HEK293 (cell line): ENCODE results near the gene C1orf141.
"Not testable (repeated sequence)": the region's sequence is repeated elsewhere in the genome, so short reads cannot be mapped to it uniquely, and the experiment has no call there.

Experiments
- CTCF ChIA-PET: fragments of 350-600 bp; formaldehyde crosslinking; extraction: SDS; loops from one replicate; lab custom pipeline; 2021; ENCODE audit warnings: antibody characterized with exemption; lab: Yijun Ruan, JAX
- POLR2A ChIA-PET: fragments of 300-600 bp; formaldehyde crosslinking; extraction: SDS; loops from one replicate; lab custom pipeline; 2020; ENCODE audit warnings: antibody characterized with exemption, inconsistent platforms; lab: Yijun Ruan, JAX
- H3K27ac ChIP-seq: fragments of 200-500 bp; sonication (Bioruptor generic); 2 replicates; pipeline ENCODE4 v1.5.1; 2014; ENCODE audit warnings: low read depth, low read length, control low read depth, inconsistent platforms; ENCODE audit errors: extremely low read depth
- H3K36me3 ChIP-seq, 2 experiments: fragments of 200-500 bp in 1 of 2; sonication (Bioruptor generic) in 1 of 2; 1 replicate in 1 of 2; 2 replicates in 1 of 2; pipeline ENCODE4 v1.5.1; 2014 to 2017; ENCODE audit warnings: inconsistent platforms in 2 of 2, low read length in 2 of 2; ENCODE audit not compliant: control insufficient read depth in 2 of 2, insufficient read depth in 1 of 2
- H3K4me1 ChIP-seq: fragments of 200-500 bp; sonication (Bioruptor generic); 2 replicates; pipeline ENCODE4 v1.5.1; 2014; ENCODE audit warnings: mild to moderate bottlenecking, low read length, inconsistent platforms; ENCODE audit not compliant: control insufficient read depth, insufficient read depth
- H3K4me3 ChIP-seq: 2 replicates; pipeline ENCODE4 v1.5.1; 2011; ENCODE audit warnings: low read depth, mild to moderate bottlenecking, control low read depth, low read length, moderate library complexity
- H3K9me3 ChIP-seq: fragments of 200-500 bp; sonication (Bioruptor generic); 2 replicates; pipeline ENCODE4 v1.5.1; 2014; ENCODE audit warnings: low read depth, low read length, inconsistent platforms; ENCODE audit not compliant: control insufficient read depth, insufficient read depth
- IKZF3 ChIP-seq: fragments of 450-650 bp; IDR thresholded peaks from 2 replicates; pipeline ENCODE4 v1.5.0; 2018; ENCODE audit warnings: missing biosample characterization, mild to moderate bottlenecking, missing genetic modification characterization, moderate library complexity
- KLF9 ChIP-seq: fragments of 450-650 bp; formaldehyde crosslinking; IDR thresholded peaks from 2 replicates; pipeline ENCODE4 v1.5.1; 2016; ENCODE audit warnings: missing biosample characterization, missing genetic modification characterization, low read depth
- PBX3 ChIP-seq: sonication (generic); formaldehyde crosslinking; IDR thresholded peaks from 2 replicates; pipeline ENCODE4 v1.8.1; 2022; ENCODE audit warnings: mild to moderate bottlenecking, moderate library complexity, missing genetic modification reagents
- PRDM1 ChIP-seq: fragments of 450-650 bp; formaldehyde crosslinking; IDR thresholded peaks from 2 replicates; pipeline ENCODE4; 2016; ENCODE audit warnings: missing biosample characterization, missing genetic modification characterization
- PRDM6 ChIP-seq: fragments of 450-650 bp; formaldehyde crosslinking; IDR thresholded peaks from 2 replicates; pipeline ENCODE4 v1.5.1; 2017; ENCODE audit warnings: missing biosample characterization, missing genetic modification characterization
- SETDB1 ChIP-seq: IDR thresholded peaks from one replicate; pipeline ENCODE4 v1.6.1; 2017; ENCODE audit warnings: mild to moderate bottlenecking, low read length, moderate library complexity, mixed read lengths; ENCODE audit not compliant: insufficient read length
- TCF7L2 ChIP-seq: IDR thresholded peaks from 2 replicates; pipeline ENCODE4 v1.6.1; 2011; ENCODE audit warnings: low read depth, mild to moderate bottlenecking, inconsistent platforms, low read length, moderate library complexity, borderline replicate concordance
- ZNF132 ChIP-seq: fragments of 450-650 bp; formaldehyde crosslinking; IDR thresholded peaks from 2 replicates; pipeline ENCODE4 v1.5.1; 2017; ENCODE audit warnings: missing biosample characterization, missing genetic modification characterization, borderline replicate concordance
- ZNF23 ChIP-seq: fragments of 450-650 bp; formaldehyde crosslinking; IDR thresholded peaks from 2 replicates; pipeline ENCODE4 v1.5.1; 2016; ENCODE audit warnings: missing biosample characterization, missing genetic modification characterization, borderline replicate concordance
- ZNF239 ChIP-seq: fragments of 450-650 bp; formaldehyde crosslinking; IDR thresholded peaks from 2 replicates; pipeline ENCODE4 v1.5.1; 2016; ENCODE audit warnings: missing biosample characterization, missing genetic modification characterization
- ZNF548 ChIP-seq: fragments of 450-650 bp; formaldehyde crosslinking; IDR thresholded peaks from 2 replicates; pipeline ENCODE4 v1.5.1; 2016; ENCODE audit warnings: missing biosample characterization, missing genetic modification characterization
- TF ChIP-seq, protein P1 (sequence below): fragments of 450-650 bp; formaldehyde crosslinking; IDR thresholded peaks from 2 replicates; pipeline ENCODE4 v1.5.1; 2016; ENCODE audit warnings: missing biosample characterization, missing genetic modification characterization
- TF ChIP-seq, protein P2 (sequence below): fragments of 450-650 bp; formaldehyde crosslinking; IDR thresholded peaks from 2 replicates; pipeline ENCODE4 v1.5.1; 2017; ENCODE audit warnings: missing biosample characterization, missing genetic modification characterization
- TF ChIP-seq, protein P3 (sequence below): fragments of 450-650 bp; formaldehyde crosslinking; IDR thresholded peaks from 2 replicates; pipeline ENCODE4 v1.5.1; 2016; ENCODE audit warnings: missing biosample characterization, missing genetic modification characterization

C1orf141 gene

DNA sequence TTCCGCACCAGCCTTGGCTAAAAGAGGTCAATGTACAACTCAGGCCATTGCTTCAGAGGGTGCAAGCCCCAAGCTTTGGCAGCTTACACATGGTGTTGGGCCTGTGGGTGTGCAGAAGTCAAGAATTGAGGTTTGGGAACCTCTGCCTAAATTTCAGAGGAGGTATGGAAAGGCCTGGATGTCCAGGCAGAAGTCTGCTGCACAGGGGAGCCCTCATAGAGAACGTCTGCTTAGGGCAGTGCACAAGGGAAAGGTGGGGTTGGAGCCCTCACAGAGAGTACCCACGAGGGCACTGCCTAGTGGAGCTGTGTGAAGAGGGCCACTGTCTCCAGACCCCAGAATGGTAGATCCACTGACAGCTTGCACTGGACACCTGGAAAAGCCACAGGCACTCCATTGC, 67.1 kb downstream of the C1orf141 start:
- H3K4me3 ChIP-seq, POLR2A ChIA-PET, H3K27ac ChIP-seq, H3K36me3 ChIP-seq, H3K9me3 ChIP-seq, H3K4me1 ChIP-seq: not testable (repeated sequence)
- TF ChIP-seq, protein P1, sequence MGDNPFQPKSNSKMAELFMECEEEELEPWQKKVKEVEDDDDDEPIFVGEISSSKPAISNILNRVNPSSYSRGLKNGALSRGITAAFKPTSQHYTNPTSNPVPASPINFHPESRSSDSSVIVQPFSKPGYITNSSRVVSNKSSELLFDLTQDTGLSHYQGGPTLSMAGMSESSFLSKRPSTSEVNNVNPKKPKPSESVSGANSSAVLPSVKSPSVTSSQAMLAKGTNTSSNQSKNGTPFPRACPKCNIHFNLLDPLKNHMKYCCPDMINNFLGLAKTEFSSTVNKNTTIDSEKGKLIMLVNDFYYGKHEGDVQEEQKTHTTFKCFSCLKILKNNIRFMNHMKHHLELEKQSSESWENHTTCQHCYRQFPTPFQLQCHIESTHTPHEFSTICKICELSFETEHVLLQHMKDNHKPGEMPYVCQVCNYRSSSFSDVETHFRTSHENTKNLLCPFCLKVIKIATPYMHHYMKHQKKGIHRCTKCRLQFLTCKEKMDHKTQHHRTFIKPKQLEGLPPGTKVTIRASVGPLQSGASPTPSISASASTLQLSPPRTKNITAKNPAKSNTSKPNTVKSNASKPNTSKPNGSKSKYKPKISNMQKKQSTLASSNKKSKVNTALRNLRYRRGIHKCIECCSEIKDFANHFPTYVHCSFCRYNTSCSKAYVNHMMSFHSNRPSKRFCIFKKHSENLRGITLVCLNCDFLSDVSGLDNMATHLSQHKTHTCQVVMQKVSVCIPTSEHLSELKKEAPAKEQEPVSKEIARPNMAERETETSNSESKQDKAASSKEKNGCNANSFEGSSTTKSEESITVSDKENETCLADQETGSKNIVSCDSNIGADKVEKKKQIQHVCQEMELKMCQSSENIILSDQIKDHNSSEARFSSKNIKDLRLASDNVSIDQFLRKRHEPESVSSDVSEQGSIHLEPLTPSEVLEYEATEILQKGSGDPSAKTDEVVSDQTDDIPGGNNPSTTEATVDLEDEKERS: 0 out of 2 replicates have a peak, but pooled peaks have one; percentile 49
- TF ChIP-seq SETDB1: peak; percentile 81
- TF ChIP-seq, all 188 proteins: peak for 2; not testable (repeated sequence) for 186
- CTCF ChIA-PET: not testable (repeated sequence)

- H3K36me3 ChIP-seq: no peaks in the 10 kb centered on the region
- POLR2A ChIA-PET: no interaction called here
- H3K9me3 ChIP-seq: no peaks in the 10 kb centered on the region
- no peak overlapping the region for H3K4me3 ChIP-seq
- H3K27ac ChIP-seq: no peak overlapping the region
- TF ChIP-seq IKZF3 (tag by site-specific recombination) (no peak), TCF7L2 (no peak), PRDM1 (tag by site-specific recombination) (no peak), PRDM6 (no peak), PBX3 (CRISPR knock-in tag) (no peak)
- TF ChIP-seq, protein P2, sequence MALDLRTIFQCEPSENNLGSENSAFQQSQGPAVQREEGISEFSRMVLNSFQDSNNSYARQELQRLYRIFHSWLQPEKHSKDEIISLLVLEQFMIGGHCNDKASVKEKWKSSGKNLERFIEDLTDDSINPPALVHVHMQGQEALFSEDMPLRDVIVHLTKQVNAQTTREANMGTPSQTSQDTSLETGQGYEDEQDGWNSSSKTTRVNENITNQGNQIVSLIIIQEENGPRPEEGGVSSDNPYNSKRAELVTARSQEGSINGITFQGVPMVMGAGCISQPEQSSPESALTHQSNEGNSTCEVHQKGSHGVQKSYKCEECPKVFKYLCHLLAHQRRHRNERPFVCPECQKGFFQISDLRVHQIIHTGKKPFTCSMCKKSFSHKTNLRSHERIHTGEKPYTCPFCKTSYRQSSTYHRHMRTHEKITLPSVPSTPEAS (tag by site-specific recombination): no peak
- TF ChIP-seq, all 188 proteins: peak for 0
- CTCF ChIA-PET: no interaction called here
- H3K4me1 ChIP-seq: no peaks in the 10 kb centered on the region
Measured at GRCh38 chr1:67062412-67062811, 72.4 kb downstream of the C1orf141 start.

GRCh38 chr1:67061266-67061665, 73.5 kb downstream of the C1orf141 start:
- H3K36me3 ChIP-seq: no peaks in the 10 kb centered on the region
- CTCF ChIA-PET: interaction anchor here (0.5 kb wide), 1 partner anchor 150 kb away, joined by 4 read pairs; no protein-coding TSS in a partner anchor
- H3K4me1 ChIP-seq: no peaks in the 10 kb centered on the region
- POLR2A ChIA-PET: no interaction called here
- TF ChIP-seq ZNF548 (tag by site-specific recombination) (no peak), ZNF132 (tag by site-specific recombination) (no peak), ZNF239 (tag by site-specific recombination) (no peak), KLF9 (no peak), PRDM6 (no peak), ZNF23 (tag by site-specific recombination) (no peak)
- TF ChIP-seq, protein P3, sequence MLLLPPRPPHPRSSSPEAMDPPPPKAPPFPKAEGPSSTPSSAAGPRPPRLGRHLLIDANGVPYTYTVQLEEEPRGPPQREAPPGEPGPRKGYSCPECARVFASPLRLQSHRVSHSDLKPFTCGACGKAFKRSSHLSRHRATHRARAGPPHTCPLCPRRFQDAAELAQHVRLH: no peak
- no peaks in the 10 kb centered on the region for H3K9me3 ChIP-seq
- no peak overlapping the region for H3K4me3 ChIP-seq
- H3K27ac ChIP-seq: no peak overlapping the region
